Hepatocyte (in vitro differentiated cells): ENCODE results near the gene ZDHHC24. TPM values are rescaled to one million over a fixed set of nuclear protein-coding genes. Genes with fewer than 3 reads are reported as not detected.

Experiments used
- DNase-seq: peaks from one replicate; pipeline ENCODE4 v3.0.0-alpha.2; 2016; ENCODE audit warnings: low spot score
- H2AFZ ChIP-seq: fragments of 200-600 bp; sonication (generic); 2 replicates; pipeline ENCODE4 v1.6.0; 2016; ENCODE audit warnings: antibody characterized with exemption, mild to moderate bottlenecking
- H3K27ac ChIP-seq: fragments of 200-600 bp; sonication (generic); 2 replicates; pipeline ENCODE4 v1.5.1; 2016; ENCODE audit warnings: mild to moderate bottlenecking
- H3K27me3 ChIP-seq: fragments of 200-600 bp; sonication (generic); 2 replicates; pipeline ENCODE4 v1.6.1; 2016
- H3K36me3 ChIP-seq: fragments of 200-600 bp; sonication (generic); replicated peaks from 2 replicates; pipeline ENCODE4 v1.5.1; 2016; ENCODE audit warnings: low read depth; ENCODE audit not compliant: insufficient read depth
- H3K4me1 ChIP-seq: fragments of 200-600 bp; sonication (generic); 2 replicates; pipeline ENCODE4 v1.5.1; 2016; ENCODE audit warnings: mild to moderate bottlenecking, moderate library complexity; ENCODE audit not compliant: insufficient read depth
- H3K4me2 ChIP-seq: fragments of 200-600 bp; sonication (generic); 2 replicates; pipeline ENCODE4 v1.6.0; 2016
- H3K4me3 ChIP-seq: fragments of 200-600 bp; sonication (generic); 2 replicates; pipeline ENCODE4 v1.5.1; 2016; ENCODE audit warnings: mild to moderate bottlenecking
- H3K79me2 ChIP-seq: fragments of 200-600 bp; sonication (generic); 2 replicates; pipeline ENCODE4 v1.6.0; 2017; ENCODE audit warnings: mild to moderate bottlenecking
- H3K9me2 ChIP-seq: fragments of 200-600 bp; sonication (generic); replicated peaks from 2 replicates; pipeline ENCODE4 v1.6.0; 2017; ENCODE audit warnings: mild to moderate bottlenecking; ENCODE audit not compliant: insufficient read depth
- H3K9me3 ChIP-seq: fragments of 200-600 bp; sonication (generic); 2 replicates; pipeline ENCODE4 v1.5.1; 2016; ENCODE audit warnings: low read depth, mild to moderate bottlenecking
- H4K20me1 ChIP-seq: fragments of 200-600 bp; sonication (generic); 2 replicates; pipeline ENCODE4 v1.6.0; 2016; ENCODE audit warnings: mild to moderate bottlenecking; ENCODE audit not compliant: insufficient read depth, poor library complexity, severe bottlenecking
- EZH2 ChIP-seq: fragments of 200-600 bp; sonication (generic); IDR thresholded peaks from 2 replicates; pipeline ENCODE4 v1.6.1; 2016; ENCODE audit warnings: antibody characterized with exemption, mild to moderate bottlenecking, borderline replicate concordance
- EZH2phosphoT487 ChIP-seq: fragments of 200-600 bp; sonication (generic); IDR thresholded peaks from one replicate; pipeline ENCODE4 v1.6.1; 2018; ENCODE audit warnings: antibody characterized with exemption, mild to moderate bottlenecking, low read depth, moderate library complexity; ENCODE audit not compliant: unreplicated experiment, severe bottlenecking
- WGBS: methylation state at CpG from one replicate; pipeline ENCODE4 v1.1.6; 2016; ENCODE audit warnings: low lambda C conversion rate; ENCODE audit errors: missing lambda C conversion rate; 5-methylcytosine and 5-hydroxymethylcytosine counted together
- polyA plus RNA-seq: library from polyadenylated mRNA; unstranded; fragments of >200 nt; fragmentation: Nextera tagmentation; extraction: Ambion mirVana; gene quantifications from 2 replicates; pipeline ENCODE4 v1.2.1, GENCODE V29; 2016
- total RNA-seq: library from RNA; depleted of rRNA; stranded (reverse); fragments of >200 nt; gene quantifications from 2 replicates; pipeline ENCODE4 v1.2.3, GENCODE V29; 2014
- TF ChIP-seq, protein P1 (sequence below): fragments of 200-600 bp; sonication (generic); IDR thresholded peaks from 2 replicates; pipeline ENCODE4 v1.5.1; 2016; ENCODE audit warnings: antibody characterized with exemption, mild to moderate bottlenecking; ENCODE audit not compliant: poor library complexity

The ZDHHC24 gene
- total and polyA plus RNA-seq, 2 experiments from 2014 or later, result 10.3 to 16.9 TPM

DNA sequence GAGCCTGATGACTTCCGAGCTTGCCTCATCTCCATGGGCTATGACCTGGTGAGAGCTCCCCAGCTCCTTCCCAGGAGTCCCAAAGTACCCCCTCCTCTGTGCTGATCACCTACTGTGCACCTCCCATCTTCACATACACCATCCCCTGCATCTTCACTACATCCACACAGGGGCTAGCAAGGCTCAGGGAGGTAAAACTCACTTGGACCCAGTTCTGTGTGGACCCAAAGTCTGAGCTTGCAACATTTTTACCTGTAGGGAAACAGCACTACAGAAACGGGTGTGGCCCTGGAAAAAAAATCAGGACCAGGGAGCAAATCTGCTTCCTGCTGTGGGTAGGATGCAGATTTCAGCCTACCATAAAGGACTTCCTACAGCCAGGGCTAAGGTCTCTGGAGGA, 16.4 kb upstream of the ZDHHC24 start:
- Histone ChIP-seq H3K4me2 (no peak overlapping the region), H4K20me1 (no peaks in the 10 kb centered on the region), H3K27me3 (no peaks in the 10 kb centered on the region), H3K9me2 (no peaks in the 10 kb centered on the region), H3K79me2 (no peaks in the 10 kb centered on the region), H3K4me3 (no peak overlapping the region), H2AFZ (no peak overlapping the region), H3K4me1 (no peaks in the 10 kb centered on the region), H3K36me3 (no peaks in the 10 kb centered on the region), H3K27ac (no peak overlapping the region), H3K9me3 (no peaks in the 10 kb centered on the region)
- no peak for DNase-seq
- TF ChIP-seq, protein P1, sequence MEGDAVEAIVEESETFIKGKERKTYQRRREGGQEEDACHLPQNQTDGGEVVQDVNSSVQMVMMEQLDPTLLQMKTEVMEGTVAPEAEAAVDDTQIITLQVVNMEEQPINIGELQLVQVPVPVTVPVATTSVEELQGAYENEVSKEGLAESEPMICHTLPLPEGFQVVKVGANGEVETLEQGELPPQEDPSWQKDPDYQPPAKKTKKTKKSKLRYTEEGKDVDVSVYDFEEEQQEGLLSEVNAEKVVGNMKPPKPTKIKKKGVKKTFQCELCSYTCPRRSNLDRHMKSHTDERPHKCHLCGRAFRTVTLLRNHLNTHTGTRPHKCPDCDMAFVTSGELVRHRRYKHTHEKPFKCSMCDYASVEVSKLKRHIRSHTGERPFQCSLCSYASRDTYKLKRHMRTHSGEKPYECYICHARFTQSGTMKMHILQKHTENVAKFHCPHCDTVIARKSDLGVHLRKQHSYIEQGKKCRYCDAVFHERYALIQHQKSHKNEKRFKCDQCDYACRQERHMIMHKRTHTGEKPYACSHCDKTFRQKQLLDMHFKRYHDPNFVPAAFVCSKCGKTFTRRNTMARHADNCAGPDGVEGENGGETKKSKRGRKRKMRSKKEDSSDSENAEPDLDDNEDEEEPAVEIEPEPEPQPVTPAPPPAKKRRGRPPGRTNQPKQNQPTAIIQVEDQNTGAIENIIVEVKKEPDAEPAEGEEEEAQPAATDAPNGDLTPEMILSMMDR, result no peak
- no peak for TF ChIP-seq EZH2phosphoT487
- no peak for TF ChIP-seq EZH2
- 92% methylated on average over 2 of the region's 2 CpGs for WGBS

DNA sequence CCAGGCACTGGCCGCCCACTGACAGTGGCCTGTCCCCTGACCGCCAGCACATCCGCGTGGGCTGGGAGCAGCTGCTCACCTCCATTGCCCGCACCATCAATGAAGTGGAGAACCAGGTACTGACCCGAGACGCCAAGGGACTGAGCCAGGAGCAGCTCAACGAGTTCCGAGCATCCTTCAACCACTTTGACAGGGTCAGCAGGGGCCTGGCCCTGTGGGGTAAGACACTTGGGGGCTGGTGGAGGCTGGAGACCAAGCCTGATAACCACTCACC, 16.1 kb upstream of the ZDHHC24 start:
- WGBS, result 97% methylated on average over 9 of the region's 9 CpGs
- Histone ChIP-seq H3K4me2 (no peak overlapping the region), H3K9me2 (no peaks in the 10 kb centered on the region), H3K27ac (no peak overlapping the region), H3K4me3 (no peak overlapping the region), H3K27me3 (no peaks in the 10 kb centered on the region), H2AFZ (no peak overlapping the region), H3K79me2 (no peaks in the 10 kb centered on the region), H4K20me1 (no peaks in the 10 kb centered on the region), H3K36me3 (no peaks in the 10 kb centered on the region), H3K9me3 (no peaks in the 10 kb centered on the region), H3K4me1 (no peaks in the 10 kb centered on the region)
- no peak for DNase-seq
- TF ChIP-seq EZH2phosphoT487 (no peak), EZH2 (no peak)
- TF ChIP-seq, protein P1, result no peak

DNA sequence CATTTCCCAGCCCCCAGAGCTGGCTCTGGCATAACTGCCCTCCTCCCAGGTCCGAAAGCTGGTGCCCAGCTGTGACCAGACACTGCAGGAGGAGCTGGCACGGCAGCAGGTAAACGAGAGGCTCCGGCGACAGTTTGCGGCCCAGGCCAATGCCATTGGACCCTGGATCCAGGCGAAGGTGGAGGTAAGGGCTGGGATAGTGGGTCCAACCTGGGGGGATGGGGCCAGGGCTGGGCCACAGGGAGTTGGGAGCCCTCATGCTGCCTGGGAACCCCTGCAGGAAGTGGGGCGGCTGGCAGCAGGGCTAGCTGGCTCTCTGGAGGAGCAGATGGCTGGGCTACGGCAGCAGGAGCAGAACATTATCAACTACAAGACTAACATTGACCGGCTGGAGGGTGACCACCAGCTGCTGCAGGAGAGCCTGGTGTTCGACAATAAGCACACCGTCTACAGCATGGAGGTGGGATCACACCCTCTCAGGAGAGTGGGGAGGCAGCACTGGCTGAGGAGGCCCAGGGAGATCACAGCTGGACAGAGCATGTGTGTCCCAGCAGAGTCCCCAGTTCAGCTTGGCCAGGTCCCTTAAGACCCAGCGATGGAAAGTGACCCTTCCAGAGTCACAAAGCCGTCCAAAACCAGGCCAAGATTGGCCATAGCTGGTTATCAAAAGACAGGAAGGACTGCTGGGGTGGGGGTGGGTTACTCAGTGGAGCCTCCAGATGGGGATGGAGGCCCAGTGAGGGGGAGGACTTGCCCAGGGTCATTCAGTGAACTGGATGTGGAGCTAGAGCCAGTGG, 15.5 kb upstream of the ZDHHC24 start:
- Histone ChIP-seq H3K4me3 (no peak overlapping the region), H3K36me3 (no peaks in the 10 kb centered on the region), H3K9me2 (no peaks in the 10 kb centered on the region), H3K27me3 (no peaks in the 10 kb centered on the region), H3K27ac (no peak overlapping the region), H3K4me1 (no peaks in the 10 kb centered on the region), H3K4me2 (no peak overlapping the region), H3K79me2 (no peaks in the 10 kb centered on the region), H3K9me3 (no peaks in the 10 kb centered on the region), H2AFZ (no peak overlapping the region), H4K20me1 (no peaks in the 10 kb centered on the region)
- DNase-seq, result no peak
- WGBS, result 86% methylated on average over 14 of the region's 14 CpGs
- TF ChIP-seq, protein P1, result no peak
- TF ChIP-seq EZH2 (no peak), EZH2phosphoT487 (no peak)
